Ishikawa (cell line): ENCODE data around the gene PREX1.

Experiments used
- CEBPB ChIP-seq: IDR thresholded peaks from 2 replicates; pipeline ENCODE4 v1.6.1; 2012
- CREB1 ChIP-seq: IDR thresholded peaks from 2 replicates; pipeline ENCODE4 v1.6.1; 2012; ENCODE audit warnings: low read depth
- EGR1 ChIP-seq: IDR thresholded peaks from 2 replicates; pipeline ENCODE4 v1.6.1; 2012
- EP300 ChIP-seq: IDR thresholded peaks from 2 replicates; pipeline ENCODE4 v1.6.1; 2012; ENCODE audit warnings: borderline replicate concordance
- NFIC ChIP-seq: IDR thresholded peaks from 2 replicates; pipeline ENCODE4 v1.6.1; 2012
- RAD21 ChIP-seq: IDR thresholded peaks from 2 replicates; pipeline ENCODE4 v1.6.1; 2012; ENCODE audit warnings: low read depth
- TAF1 ChIP-seq: IDR thresholded peaks from 2 replicates; pipeline ENCODE4 v1.6.1; 2012; ENCODE audit warnings: low read depth, mild to moderate bottlenecking
- TCF12 ChIP-seq: IDR thresholded peaks from 2 replicates; pipeline ENCODE4 v1.6.1; 2012; ENCODE audit warnings: low read depth
- TEAD4 ChIP-seq: IDR thresholded peaks from 2 replicates; pipeline ENCODE4 v1.6.1; 2012
- YY1 ChIP-seq: IDR thresholded peaks from 2 replicates; pipeline ENCODE4 v1.6.1; 2012; ENCODE audit warnings: low read depth
- TF ChIP-seq, protein P1 (sequence below): IDR thresholded peaks from 2 replicates; pipeline ENCODE4 v1.6.1; 2012
- TF ChIP-seq, protein P2 (sequence below): IDR thresholded peaks from 2 replicates; pipeline ENCODE4 v1.6.1; 2012
- TF ChIP-seq, protein P3 (sequence below): IDR thresholded peaks from 2 replicates; pipeline ENCODE4 v1.6.1; 2012; ENCODE audit warnings: low read depth, mild to moderate bottlenecking

DNA sequence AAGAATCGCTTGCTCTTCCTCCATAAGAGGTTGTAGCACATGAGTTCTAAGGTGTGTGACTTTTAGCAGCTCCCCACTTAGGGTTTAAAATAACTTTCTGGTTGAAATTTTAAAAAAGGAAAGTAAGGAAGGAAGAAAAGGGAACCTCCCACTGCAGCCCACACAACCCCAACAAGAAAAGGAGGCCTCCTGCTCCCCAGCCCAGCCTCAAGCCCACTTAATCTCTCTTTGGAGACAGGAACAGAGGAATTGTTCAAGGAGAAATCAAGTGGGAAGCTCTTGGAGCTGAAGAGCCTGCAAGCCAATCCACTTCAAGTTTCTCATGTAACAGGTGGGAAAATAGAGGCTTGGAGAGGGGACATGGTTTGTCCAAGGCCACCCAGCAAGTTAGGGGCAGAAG, 39.1 kb upstream of the PREX1 start:
- TF ChIP-seq CEBPB = no peak
- no peak for TF ChIP-seq TAF1
- TF ChIP-seq RAD21 = no peak
- TF ChIP-seq, protein P1, sequence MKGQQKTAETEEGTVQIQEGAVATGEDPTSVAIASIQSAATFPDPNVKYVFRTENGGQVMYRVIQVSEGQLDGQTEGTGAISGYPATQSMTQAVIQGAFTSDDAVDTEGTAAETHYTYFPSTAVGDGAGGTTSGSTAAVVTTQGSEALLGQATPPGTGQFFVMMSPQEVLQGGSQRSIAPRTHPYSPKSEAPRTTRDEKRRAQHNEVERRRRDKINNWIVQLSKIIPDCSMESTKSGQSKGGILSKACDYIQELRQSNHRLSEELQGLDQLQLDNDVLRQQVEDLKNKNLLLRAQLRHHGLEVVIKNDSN = no peak
- TF ChIP-seq, protein P2, sequence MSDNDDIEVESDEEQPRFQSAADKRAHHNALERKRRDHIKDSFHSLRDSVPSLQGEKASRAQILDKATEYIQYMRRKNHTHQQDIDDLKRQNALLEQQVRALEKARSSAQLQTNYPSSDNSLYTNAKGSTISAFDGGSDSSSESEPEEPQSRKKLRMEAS = no peak
- TF ChIP-seq EGR1 = no peak
- TF ChIP-seq EP300 = no peak
- TF ChIP-seq CREB1 = no peak
- no peak for TF ChIP-seq YY1
- no peak for TF ChIP-seq TCF12
- TF ChIP-seq, protein P3, sequence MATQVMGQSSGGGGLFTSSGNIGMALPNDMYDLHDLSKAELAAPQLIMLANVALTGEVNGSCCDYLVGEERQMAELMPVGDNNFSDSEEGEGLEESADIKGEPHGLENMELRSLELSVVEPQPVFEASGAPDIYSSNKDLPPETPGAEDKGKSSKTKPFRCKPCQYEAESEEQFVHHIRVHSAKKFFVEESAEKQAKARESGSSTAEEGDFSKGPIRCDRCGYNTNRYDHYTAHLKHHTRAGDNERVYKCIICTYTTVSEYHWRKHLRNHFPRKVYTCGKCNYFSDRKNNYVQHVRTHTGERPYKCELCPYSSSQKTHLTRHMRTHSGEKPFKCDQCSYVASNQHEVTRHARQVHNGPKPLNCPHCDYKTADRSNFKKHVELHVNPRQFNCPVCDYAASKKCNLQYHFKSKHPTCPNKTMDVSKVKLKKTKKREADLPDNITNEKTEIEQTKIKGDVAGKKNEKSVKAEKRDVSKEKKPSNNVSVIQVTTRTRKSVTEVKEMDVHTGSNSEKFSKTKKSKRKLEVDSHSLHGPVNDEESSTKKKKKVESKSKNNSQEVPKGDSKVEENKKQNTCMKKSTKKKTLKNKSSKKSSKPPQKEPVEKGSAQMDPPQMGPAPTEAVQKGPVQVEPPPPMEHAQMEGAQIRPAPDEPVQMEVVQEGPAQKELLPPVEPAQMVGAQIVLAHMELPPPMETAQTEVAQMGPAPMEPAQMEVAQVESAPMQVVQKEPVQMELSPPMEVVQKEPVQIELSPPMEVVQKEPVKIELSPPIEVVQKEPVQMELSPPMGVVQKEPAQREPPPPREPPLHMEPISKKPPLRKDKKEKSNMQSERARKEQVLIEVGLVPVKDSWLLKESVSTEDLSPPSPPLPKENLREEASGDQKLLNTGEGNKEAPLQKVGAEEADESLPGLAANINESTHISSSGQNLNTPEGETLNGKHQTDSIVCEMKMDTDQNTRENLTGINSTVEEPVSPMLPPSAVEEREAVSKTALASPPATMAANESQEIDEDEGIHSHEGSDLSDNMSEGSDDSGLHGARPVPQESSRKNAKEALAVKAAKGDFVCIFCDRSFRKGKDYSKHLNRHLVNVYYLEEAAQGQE = no peak
- TF ChIP-seq TEAD4 = no peak
- no peak for TF ChIP-seq NFIC
